ENCODE results near the gene ZNF532. TPM values are rescaled to one million over a fixed set of nuclear protein-coding genes. Genes with fewer than 3 reads are reported as not detected.

Gene ZNF532
- total RNA-seq, 1 donor = 49.6 TPM

DNA sequence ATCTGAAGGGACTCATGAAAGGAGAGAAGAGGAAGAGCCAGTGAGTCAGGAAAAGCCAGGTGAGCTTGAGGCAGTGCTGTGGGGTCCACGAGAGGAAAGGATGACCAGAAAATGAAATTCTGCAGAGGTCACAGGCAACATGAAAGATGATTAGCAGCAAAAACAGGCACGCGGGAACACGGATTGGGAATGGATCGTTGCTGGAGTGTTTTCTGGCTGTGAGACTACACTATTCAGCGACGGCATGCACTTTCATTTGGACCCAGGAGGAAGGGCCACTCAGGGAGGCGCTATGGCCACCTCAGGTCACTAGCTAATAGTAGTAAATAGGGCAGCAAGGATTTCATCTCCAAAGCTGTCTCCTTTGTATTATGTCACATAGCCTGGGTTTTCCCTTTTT, 44.8 kb downstream of the ZNF532 start:
- no peaks in the 10 kb centered on the region for H3K9me3 ChIP-seq (ENCODE audit: low read depth, low read length)
- no peak overlapping the region for H3K4me3 ChIP-seq (ENCODE audit: insufficient read depth, low read length)
- TF ChIP-seq CTCF (IDR thresholded peaks at IDR 0.05; ENCODE audit: extremely low read depth, low read depth, low read length) = no peak
- H3K4me2 ChIP-seq (ENCODE audit: insufficient read depth, low read length) = no peak overlapping the region
- no peak overlapping the region for H2AFZ ChIP-seq (ENCODE audit: low read length)
- peaks cover 5% of the 10 kb centered on the region for H4K20me1 ChIP-seq (ENCODE audit: insufficient read depth, low read length)
- no peaks in the 10 kb centered on the region for H3K36me3 ChIP-seq (ENCODE audit: insufficient read depth, low read length)
- no peak overlapping the region for H3K27ac ChIP-seq (ENCODE audit: low read depth, low read length)
- H3K79me2 ChIP-seq (ENCODE audit: insufficient read depth, low read length) = peaks cover 69% of the 10 kb centered on the region
- peaks cover 23% of the 10 kb centered on the region for H3K4me1 ChIP-seq (ENCODE audit: insufficient read depth, low read length)
- DNase-seq (ENCODE audit: insufficient read length, low spot score, missing footprints) = no peak
- H3K27me3 ChIP-seq (ENCODE audit: insufficient read depth, low read length) = no peaks in the 10 kb centered on the region

GRCh38 chr18:58911241-58911640, 46.6 kb downstream of the ZNF532 start:
- no peak overlapping the region for H2AFZ ChIP-seq (ENCODE audit: low read length)
- no peaks in the 10 kb centered on the region for H3K27me3 ChIP-seq (ENCODE audit: insufficient read depth, low read length)
- H3K4me2 ChIP-seq (ENCODE audit: insufficient read depth, low read length) = peak overlapping the region; percentile 48
- no peak for TF ChIP-seq CTCF (IDR thresholded peaks at IDR 0.05; ENCODE audit: extremely low read depth, low read depth, low read length)
- H3K4me1 ChIP-seq (ENCODE audit: insufficient read depth, low read length) = peaks cover 29% of the 10 kb centered on the region
- H3K9me3 ChIP-seq (ENCODE audit: low read depth, low read length) = no peaks in the 10 kb centered on the region
- no peaks in the 10 kb centered on the region for H3K36me3 ChIP-seq (ENCODE audit: insufficient read depth, low read length)
- H3K4me3 ChIP-seq (ENCODE audit: insufficient read depth, low read length) = no peak overlapping the region
- H3K79me2 ChIP-seq (ENCODE audit: insufficient read depth, low read length) = peaks cover 68% of the 10 kb centered on the region
- H4K20me1 ChIP-seq (ENCODE audit: insufficient read depth, low read length) = no peaks in the 10 kb centered on the region
- DNase-seq (ENCODE audit: insufficient read length, low spot score, missing footprints) = no peak
- peak overlapping the region; percentile 54 for H3K27ac ChIP-seq (ENCODE audit: low read depth, low read length)

DNA sequence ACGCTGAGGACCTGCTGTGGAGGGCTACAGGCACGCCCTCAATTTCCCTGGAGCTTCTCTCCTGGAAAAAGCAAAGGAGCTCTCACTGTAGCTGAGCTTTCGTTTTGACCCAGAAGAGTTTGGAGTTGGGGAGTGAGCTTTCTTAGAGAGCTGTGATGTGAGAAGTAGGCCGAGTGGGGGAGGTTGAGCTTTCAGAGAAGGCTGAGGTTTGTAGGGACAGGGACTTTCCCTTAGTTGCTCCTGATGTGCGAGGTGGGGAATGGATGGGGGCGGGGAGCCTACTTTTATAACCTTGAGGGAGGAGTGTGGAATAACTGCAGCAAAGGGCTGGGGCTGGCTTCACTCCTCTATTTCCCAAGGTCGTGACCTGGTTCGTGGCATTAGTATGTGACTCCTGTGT, 47.1 kb downstream of the ZNF532 start:
- DNase-seq (ENCODE audit: insufficient read length, low spot score, missing footprints) = no peak
- Histone ChIP-seq H2AFZ (ENCODE audit: low read length) (no peak overlapping the region), H3K4me3 (ENCODE audit: insufficient read depth, low read length) (no peak overlapping the region), H4K20me1 (ENCODE audit: insufficient read depth, low read length) (no peaks in the 10 kb centered on the region), H3K27me3 (ENCODE audit: insufficient read depth, low read length) (no peaks in the 10 kb centered on the region), H3K9me3 (ENCODE audit: low read depth, low read length) (no peaks in the 10 kb centered on the region), H3K4me1 (ENCODE audit: insufficient read depth, low read length) (peaks cover 29% of the 10 kb centered on the region), H3K36me3 (ENCODE audit: insufficient read depth, low read length) (no peaks in the 10 kb centered on the region), H3K79me2 (ENCODE audit: insufficient read depth, low read length) (peaks cover 66% of the 10 kb centered on the region), H3K4me2 (ENCODE audit: insufficient read depth, low read length) (peak overlapping the region; percentile 48), H3K27ac (ENCODE audit: low read depth, low read length) (peak overlapping the region; percentile 54)
- no peak for TF ChIP-seq CTCF (IDR thresholded peaks at IDR 0.05; ENCODE audit: extremely low read depth, low read depth, low read length)

- no peak for TF ChIP-seq CTCF (IDR thresholded peaks at IDR 0.05; ENCODE audit: extremely low read depth, low read depth, low read length)
- Histone ChIP-seq H3K4me2 (ENCODE audit: insufficient read depth, low read length) (no peak overlapping the region), H3K4me3 (ENCODE audit: insufficient read depth, low read length) (no peak overlapping the region), H3K27ac (ENCODE audit: low read depth, low read length) (peak overlapping the region; percentile 76), H3K27me3 (ENCODE audit: insufficient read depth, low read length) (no peaks in the 10 kb centered on the region), H3K4me1 (ENCODE audit: insufficient read depth, low read length) (peaks cover 29% of the 10 kb centered on the region), H4K20me1 (ENCODE audit: insufficient read depth, low read length) (no peaks in the 10 kb centered on the region), H3K9me3 (ENCODE audit: low read depth, low read length) (no peaks in the 10 kb centered on the region), H3K36me3 (ENCODE audit: insufficient read depth, low read length) (peaks cover 23% of the 10 kb centered on the region), H2AFZ (ENCODE audit: low read length) (no peak overlapping the region), H3K79me2 (ENCODE audit: insufficient read depth, low read length) (peaks cover 53% of the 10 kb centered on the region)
- DNase-seq (ENCODE audit: insufficient read length, low spot score, missing footprints) = no peak
These were observed 50.5 kb downstream of the ZNF532 start for GRCh38 chr18:58915006-58915799.

Data from osteoblast (primary cell).